HPDE6-E6E7 (cell line): Measurements from ENCODE around the gene RALGAPA2.

Experiments
- DNase-seq: peaks from one replicate; pipeline ENCODE4 v3.0.0; 2011; ENCODE audit warnings: missing footprints; ENCODE audit errors: extremely low spot score

The RALGAPA2 gene

GRCh38 chr20:20536240-20536933, 176.1 kb downstream of the RALGAPA2 start:
- DNase-seq = no peak

- no peak for DNase-seq
Observed at GRCh38 chr20:20535051-20535450, 177.4 kb downstream of the RALGAPA2 start.

- no peak for DNase-seq
Observed at GRCh38 chr20:20531283-20531682, 181.2 kb downstream of the RALGAPA2 start.

GRCh38 chr20:20530428-20531151, 181.9 kb downstream of the RALGAPA2 start:
- no peak for DNase-seq

- DNase-seq = no peak
Observed at GRCh38 chr20:20529597-20529996, 182.8 kb downstream of the RALGAPA2 start.

GRCh38 chr20:20528861-20529260, 183.6 kb downstream of the RALGAPA2 start:
- DNase-seq = no peak

GRCh38 chr20:20527661-20528060, 184.8 kb downstream of the RALGAPA2 start:
- DNase-seq = no peak

- DNase-seq = no peak
Observed at GRCh38 chr20:20525756-20526155, 186.7 kb downstream of the RALGAPA2 start.

- DNase-seq = no peak
Observed at GRCh38 chr20:20525214-20525613, 187.2 kb downstream of the RALGAPA2 start.

- no peak for DNase-seq
Observed at GRCh38 chr20:20524756-20525155, 187.7 kb downstream of the RALGAPA2 start.

GRCh38 chr20:20521736-20522135, 190.7 kb downstream of the RALGAPA2 start:
- no peak for DNase-seq

GRCh38 chr20:20520776-20521175, 191.7 kb downstream of the RALGAPA2 start:
- DNase-seq = peak; percentile 84

GRCh38 chr20:20519269-20519668, 193.2 kb downstream of the RALGAPA2 start:
- no peak for DNase-seq

GRCh38 chr20:20518263-20518662, 194.2 kb downstream of the RALGAPA2 start:
- no peak for DNase-seq

GRCh38 chr20:20517296-20517695, 195.1 kb downstream of the RALGAPA2 start:
- DNase-seq = no peak

- DNase-seq = no peak
Observed at GRCh38 chr20:20513720-20514119, 198.7 kb downstream of the RALGAPA2 start.

- DNase-seq = no peak
Observed at GRCh38 chr20:20505554-20505953, 206.9 kb downstream of the RALGAPA2 start.

GRCh38 chr20:20503777-20504530, 208.5 kb downstream of the RALGAPA2 start:
- DNase-seq = no peak

- no peak for DNase-seq
Observed at GRCh38 chr20:20501128-20501527, 211.3 kb downstream of the RALGAPA2 start.

- no peak for DNase-seq
Observed at GRCh38 chr20:20500312-20500711, 212.1 kb downstream of the RALGAPA2 start.

GRCh38 chr20:20499439-20499838, 213.0 kb downstream of the RALGAPA2 start:
- DNase-seq = no peak

- no peak for DNase-seq
Observed at GRCh38 chr20:20498076-20498861, 214.2 kb downstream of the RALGAPA2 start.
